GM12878 (cell line): ENCODE results near the gene SLC2A8. TPM values are rescaled to one million over a fixed set of nuclear protein-coding genes. Genes with fewer than 3 reads are reported as not detected.
A peak's percentile ranks its signal among the peaks of the same experiment; 100 is the strongest.

Experiments used
- ATAC-seq: fragments of 200-7000 bp; cut with Tn5 transposase; 3 replicates; pipeline ENCODE4 v1.9.1; 2020; ENCODE audit warnings: mild to moderate bottlenecking, moderate library complexity
- BruUV-seq: library from RNA; stranded (reverse); fragments of 400-500 nt; replicated peaks from 2 replicates; lab custom pipeline; 2021; lab: Mats Ljungman, UMichigan
- CTCF ChIA-PET: fragments of 300-600 bp; sonication (Branson Sonifier 250); formaldehyde crosslinking; extraction: SDS; loops from one replicate; lab custom pipeline; 2021; ENCODE audit warnings: inconsistent platforms; lab: Yijun Ruan, JAX
- POLR2A ChIA-PET: fragments of 350-600 bp; formaldehyde crosslinking; extraction: SDS; loops from one replicate; lab custom pipeline; 2021; ENCODE audit warnings: inconsistent platforms; lab: Charles Lee
- RAD21 ChIA-PET: fragments of 300-600 bp; sonication (Branson Sonifier 250); formaldehyde crosslinking; loops from one replicate; lab custom pipeline; 2023; ENCODE audit warnings: antibody characterized with exemption; ENCODE audit not compliant: unreplicated experiment; lab: Charles Lee
- SMC1A ChIA-PET: fragments of 300-600 bp; sonication (Branson Sonifier 250); formaldehyde crosslinking; loops from one replicate; lab custom pipeline; 2023; ENCODE audit not compliant: unreplicated experiment, uncharacterized antibody; lab: Charles Lee
- DNase-seq: peaks from one replicate; pipeline ENCODE4 v3.0.0-alpha.2; 2011; ENCODE audit warnings: low read depth, low spot score
- FAIRE-seq: peaks from 3 replicates; lab custom pipeline; 2011; peaks lifted over from hg19 to GRCh38; lab: Jason Lieb, UNC
- H2AFZ ChIP-seq: 2 replicates; pipeline ENCODE4 v1.6.0; 2011; ENCODE audit warnings: low read depth, low read length, control low read depth; ENCODE audit not compliant: control insufficient read depth
- H3K27ac ChIP-seq: 2 replicates; pipeline ENCODE4 v1.5.1; 2011; ENCODE audit warnings: control low read depth; ENCODE audit not compliant: control insufficient read depth, insufficient read depth
- H3K27me3 ChIP-seq, 2 experiments: replicated peaks in 1 of 2; 2 replicates each; pipeline versions ENCODE4 v1.6.0 to v1.6.1; 2011; ENCODE audit warnings: low read length in 1 of 2; ENCODE audit not compliant: control insufficient read depth in 2 of 2, insufficient read depth in 2 of 2
- H3K36me3 ChIP-seq, 2 experiments: 2 replicates each; pipeline ENCODE4 v1.5.1; 2011; ENCODE audit warnings: low read length in 1 of 2; ENCODE audit not compliant: control insufficient read depth in 2 of 2, insufficient read depth in 2 of 2
- H3K4me1 ChIP-seq: 2 replicates; pipeline ENCODE4 v1.6.1; 2011; ENCODE audit warnings: mild to moderate bottlenecking, low read length, moderate library complexity, mixed read lengths; ENCODE audit not compliant: control insufficient read depth, insufficient read depth
- H3K4me2 ChIP-seq: 2 replicates; pipeline ENCODE4 v1.6.0; 2011; ENCODE audit warnings: control low read depth; ENCODE audit not compliant: control insufficient read depth, insufficient read depth
- H3K4me3 ChIP-seq: fragments of 200-600 bp; sonication (generic); 2 replicates; pipeline ENCODE4 v1.5.1; 2016
- H3K79me2 ChIP-seq: 2 replicates; pipeline ENCODE4 v1.6.0; 2011; ENCODE audit warnings: low read length; ENCODE audit not compliant: control insufficient read depth, insufficient read depth
- H3K9ac ChIP-seq: 2 replicates; pipeline ENCODE4 v1.8.0; 2011; ENCODE audit warnings: low read length, control low read depth, mixed read lengths; ENCODE audit not compliant: control insufficient read depth, insufficient read depth
- H3K9me3 ChIP-seq: replicated peaks from 3 replicates; pipeline ENCODE4 v1.5.1; 2011; ENCODE audit warnings: mild to moderate bottlenecking, low read length; ENCODE audit not compliant: control insufficient read depth, insufficient read depth
- H4K20me1 ChIP-seq: 2 replicates; pipeline ENCODE4 v1.6.0; 2011; ENCODE audit not compliant: control insufficient read depth, insufficient read depth
- CBX5 ChIP-seq: sonication (generic); IDR thresholded peaks from 2 replicates; pipeline ENCODE4 v1.6.1; 2016; ENCODE audit warnings: low read depth, moderate library complexity, mild to moderate bottlenecking, inconsistent platforms
- EZH2 ChIP-seq: IDR thresholded peaks from 2 replicates; pipeline ENCODE4 v1.6.1; 2012; ENCODE audit warnings: low read depth, mild to moderate bottlenecking, control low read depth, inconsistent platforms, low read length, borderline replicate concordance; ENCODE audit not compliant: control insufficient read depth
- GATAD2B ChIP-seq: fragments of 450-650 bp; conservative IDR thresholded peaks from 2 replicates; pipeline ENCODE4 v1.6.1; 2017; ENCODE audit warnings: low read depth, mild to moderate bottlenecking, moderate library complexity
- HCFC1 ChIP-seq: fragments of 150-350 bp; IDR thresholded peaks from 2 replicates; pipeline ENCODE4 v1.6.1; 2014; ENCODE audit warnings: low read length
- PAX8 ChIP-seq: fragments of 450-650 bp; IDR thresholded peaks from 2 replicates; pipeline ENCODE4 v1.6.1; 2017; ENCODE audit warnings: mild to moderate bottlenecking, moderate library complexity
- SPI1 ChIP-seq: IDR thresholded peaks from 2 replicates; pipeline ENCODE4 v1.6.1; 2011; ENCODE audit warnings: low read depth, mild to moderate bottlenecking, low read length, moderate library complexity, borderline replicate concordance; ENCODE audit not compliant: insufficient read depth
- SREBF2 ChIP-seq: IDR thresholded peaks from 2 replicates; pipeline ENCODE4 v1.6.1; 2012; ENCODE audit warnings: mild to moderate bottlenecking, low read length
- SUPT20H ChIP-seq: IDR thresholded peaks from 2 replicates; pipeline ENCODE4 v1.6.1; 2011; ENCODE audit warnings: low read depth, mild to moderate bottlenecking, low read length, moderate library complexity, borderline replicate concordance; ENCODE audit not compliant: control insufficient read depth
- ZZZ3 ChIP-seq: IDR thresholded peaks from 2 replicates; pipeline ENCODE4 v1.6.1; 2011; ENCODE audit warnings: low read depth; ENCODE audit not compliant: control insufficient read depth, insufficient read length
- WGBS: methylation state at CpG from one replicate; pipeline ENCODE4 v1.1.6; 2016; ENCODE audit warnings: low lambda C conversion rate; ENCODE audit not compliant: insufficient replicate concordance, insufficient coverage; ENCODE audit errors: missing lambda C conversion rate; 5-methylcytosine and 5-hydroxymethylcytosine counted together
- in situ Hi-C: fragments of 300-500 bp; cut with MboI; formaldehyde crosslinking; loops from 9 replicates; pipeline ENCODE4 v1.14.3; 2018; ENCODE audit warnings: mixed read lengths
- intact Hi-C: fragments of 100-400 bp; cut with micrococcal nuclease; formaldehyde crosslinking; loops from one replicate; pipeline ENCODE4 v1.14.2; 2022; ENCODE audit not compliant: unreplicated experiment
- polyA plus RNA-seq, 11 experiments: library from polyadenylated mRNA; depleted of rRNA in 4 of 11; unstranded in 6 of 11; stranded (reverse) in 5 of 11; fragments of >200 nt; fragmentation: Nextera tagmentation in 4 of 11; fragmentation: Illumina TruSeq in 1 of 11; extraction: Ambion mirVana in 4 of 11; extraction: Trizol in 1 of 11; gene quantifications; 1 replicate in 1 of 11; 2 replicates in 10 of 11; pipeline versions ENCODE4 v1.2.1 to v1.2.3, GENCODE V29; 2011 to 2016; ENCODE audit warnings: inconsistent platforms in 2 of 11, missing spikeins in 2 of 11, low read depth in 1 of 11
- total RNA-seq, 4 experiments: library from RNA; depleted of rRNA in 3 of 4; stranded (reverse); fragments of >200 nt in 3 of 4; fragmentation: Illumina TruSeq in 1 of 4; extraction: Trizol in 1 of 4; gene quantifications; 2 replicates each; pipeline versions ENCODE4 v1.2.1 to v1.2.3, GENCODE V29; 2013 to 2021
- TF ChIP-seq, protein P1 (sequence below): fragments of 450-650 bp; formaldehyde crosslinking; IDR thresholded peaks from 2 replicates; pipeline ENCODE4 v1.5.0; 2022; ENCODE audit warnings: mild to moderate bottlenecking, missing genetic modification characterization
- TF ChIP-seq, protein P2 (sequence below): IDR thresholded peaks from 2 replicates; pipeline ENCODE4 v1.6.1; 2012; ENCODE audit warnings: low read depth, low read length, improper control_type of control experiment

Gene SLC2A8
- total and polyA plus RNA-seq, 10 of the 15 experiments (the other 5 are each of a cell fraction or from before 2014, with no cell fraction given), result 0.31 to 22.7 (median 10.0) TPM

DNA sequence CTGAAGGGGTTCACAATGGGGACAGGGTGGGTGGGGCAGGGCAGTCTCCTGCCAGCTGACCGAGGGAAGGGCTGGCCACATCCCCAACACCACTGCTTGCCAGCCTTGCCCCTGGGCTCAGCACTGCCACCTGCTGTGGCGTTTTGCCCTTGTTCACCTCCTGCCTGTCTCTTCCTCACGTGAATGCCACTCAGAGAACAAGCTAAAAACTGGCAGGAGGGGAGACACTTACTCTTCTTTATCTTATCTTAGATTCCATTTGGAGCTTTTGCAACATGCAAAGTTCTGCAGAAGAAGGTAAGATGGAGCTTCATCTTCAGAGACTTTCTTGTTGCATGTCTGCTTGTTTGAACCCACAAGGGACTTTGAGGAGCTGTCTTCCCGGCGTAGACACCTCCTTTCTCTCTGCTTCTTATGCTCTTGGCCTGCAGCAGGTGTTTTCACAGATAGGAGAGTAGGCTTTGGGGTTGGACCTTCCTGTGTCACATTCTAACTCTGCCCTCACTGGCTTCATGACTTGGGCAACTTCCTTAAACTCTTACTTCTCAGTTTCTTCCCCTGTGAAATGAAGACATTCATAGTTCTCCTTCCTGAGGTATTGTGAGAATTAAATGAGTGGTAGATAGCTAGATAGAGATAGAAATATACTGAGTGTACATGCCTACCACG, 58.5 kb downstream of the SLC2A8 start (continued):
- TF ChIP-seq, protein P1, sequence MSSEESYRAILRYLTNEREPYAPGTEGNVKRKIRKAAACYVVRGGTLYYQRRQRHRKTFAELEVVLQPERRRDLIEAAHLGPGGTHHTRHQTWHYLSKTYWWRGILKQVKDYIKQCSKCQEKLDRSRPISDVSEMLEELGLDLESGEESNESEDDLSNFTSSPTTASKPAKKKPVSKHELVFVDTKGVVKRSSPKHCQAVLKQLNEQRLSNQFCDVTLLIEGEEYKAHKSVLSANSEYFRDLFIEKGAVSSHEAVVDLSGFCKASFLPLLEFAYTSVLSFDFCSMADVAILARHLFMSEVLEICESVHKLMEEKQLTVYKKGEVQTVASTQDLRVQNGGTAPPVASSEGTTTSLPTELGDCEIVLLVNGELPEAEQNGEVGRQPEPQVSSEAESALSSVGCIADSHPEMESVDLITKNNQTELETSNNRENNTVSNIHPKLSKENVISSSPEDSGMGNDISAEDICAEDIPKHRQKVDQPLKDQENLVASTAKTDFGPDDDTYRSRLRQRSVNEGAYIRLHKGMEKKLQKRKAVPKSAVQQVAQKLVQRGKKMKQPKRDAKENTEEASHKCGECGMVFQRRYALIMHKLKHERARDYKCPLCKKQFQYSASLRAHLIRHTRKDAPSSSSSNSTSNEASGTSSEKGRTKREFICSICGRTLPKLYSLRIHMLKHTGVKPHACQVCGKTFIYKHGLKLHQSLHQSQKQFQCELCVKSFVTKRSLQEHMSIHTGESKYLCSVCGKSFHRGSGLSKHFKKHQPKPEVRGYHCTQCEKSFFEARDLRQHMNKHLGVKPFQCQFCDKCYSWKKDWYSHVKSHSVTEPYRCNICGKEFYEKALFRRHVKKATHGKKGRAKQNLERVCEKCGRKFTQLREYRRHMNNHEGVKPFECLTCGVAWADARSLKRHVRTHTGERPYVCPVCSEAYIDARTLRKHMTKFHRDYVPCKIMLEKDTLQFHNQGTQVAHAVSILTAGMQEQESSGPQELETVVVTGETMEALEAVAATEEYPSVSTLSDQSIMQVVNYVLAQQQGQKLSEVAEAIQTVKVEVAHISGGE, result peak; percentile 80
- TF ChIP-seq, protein P2, sequence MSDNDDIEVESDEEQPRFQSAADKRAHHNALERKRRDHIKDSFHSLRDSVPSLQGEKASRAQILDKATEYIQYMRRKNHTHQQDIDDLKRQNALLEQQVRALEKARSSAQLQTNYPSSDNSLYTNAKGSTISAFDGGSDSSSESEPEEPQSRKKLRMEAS, result no peak
- TF ChIP-seq HCFC1 (peak; percentile 56), SPI1 (0 out of 2 replicates have a peak, but pooled peaks have one; percentile 3)
- TF ChIP-seq, all 136 proteins: peak for 11

DNA sequence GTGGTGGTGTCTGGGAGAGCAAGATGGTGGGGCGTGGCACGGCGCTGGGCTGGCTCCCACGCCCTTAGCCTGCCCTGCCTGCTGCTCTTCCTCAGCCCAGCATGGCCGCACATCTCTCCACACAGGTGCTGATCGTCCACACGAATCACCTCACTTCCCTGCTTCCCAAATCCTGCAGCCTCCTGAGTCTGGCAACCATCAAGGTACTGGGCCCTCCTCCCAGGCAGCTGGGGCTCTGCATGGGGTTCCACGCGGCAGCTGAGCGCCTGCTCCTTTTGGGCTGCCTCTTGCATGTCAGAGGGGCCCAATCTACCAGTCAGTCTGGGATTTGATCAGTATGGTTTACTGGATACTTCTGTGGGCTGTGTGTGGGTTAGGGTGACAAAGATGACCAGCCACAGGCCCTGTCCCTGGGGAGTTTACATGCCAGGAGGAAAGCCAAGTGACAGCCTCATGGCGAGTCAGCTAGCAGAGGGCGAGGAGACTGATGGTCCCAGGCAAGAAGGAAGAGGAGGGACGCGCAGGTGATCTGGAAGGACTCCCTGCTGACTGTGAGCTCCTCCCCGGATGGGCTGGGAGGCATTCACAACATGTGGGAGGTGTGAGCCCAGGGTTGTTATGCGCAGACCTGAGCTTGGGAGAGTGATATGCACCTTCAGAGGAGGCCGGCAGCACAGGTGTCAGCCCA, 60.4 kb downstream of the SLC2A8 start:
- Histone ChIP-seq H4K20me1 (no peaks in the 10 kb centered on the region), H3K9ac (no peak overlapping the region), H3K9me3 (no peaks in the 10 kb centered on the region), H3K27me3 (no peaks in the 10 kb centered on the region), H2AFZ (no peak overlapping the region), H3K4me1 (peaks cover 6% of the 10 kb centered on the region; the same call in 1 of the 2 replicates), H3K4me3 (no peak overlapping the region), H3K4me2 (no peak overlapping the region), H3K27ac (no peak overlapping the region), H3K36me3 (peaks cover 3 to 9% of the 10 kb centered on the region in 2 experiments), H3K79me2 (peaks cover 2% of the 10 kb centered on the region)
- ChIA-PET POLR2A (interaction anchor here (0.6 to 1.2 kb wide), 3 partner anchors 12 to 23 kb away, joined by 3 to 4 read pairs (median 4); no protein-coding TSS in a partner anchor), CTCF (interaction anchor here (0.6 to 0.9 kb wide), 3 partner anchors 101 to 166 kb away, joined by 3 to 5 read pairs (median 3); no protein-coding TSS in a partner anchor), SMC1A (no interaction called here), RAD21 (no interaction called here)
- ATAC-seq (no peak), DNase-seq (no peak), FAIRE-seq (no peak)
- WGBS, result 97% methylated on average over 17 of the region's 17 CpGs
- TF ChIP-seq PAX8 (no peak), SUPT20H (no peak), ZZZ3 (no peak), CBX5 (no peak), SREBF2 (no peak), GATAD2B (no peak), EZH2 (no peak)
- BruUV-seq, result no TSS peak
- in situ Hi-C loops (no loop called here), intact Hi-C loops (loop anchor here (10.0 kb wide), 1 partner anchor 243 kb away; no protein-coding TSS in a partner anchor)
